PC-3 (cell line): ENCODE data around the gene APLP1. TPM values are rescaled to one million over a fixed set of nuclear protein-coding genes. Genes with fewer than 3 reads are reported as not detected.

Experiments
- ATAC-seq: fragments of 200-7000 bp; cut with Tn5 transposase; 2 replicates; pipeline ENCODE4 v1.9.1; 2020; ENCODE audit warnings: mild to moderate bottlenecking, moderate library complexity
- BruUV-seq: library from RNA; stranded (reverse); fragments of 400-500 nt; replicated peaks from 2 replicates; lab custom pipeline; 2021; lab: Mats Ljungman, UMichigan
- CTCF ChIA-PET: fragments of 300-600 bp; sonication (Branson Sonifier 250); formaldehyde crosslinking; loops from one replicate; lab custom pipeline; 2022; ENCODE audit warnings: antibody characterized with exemption; lab: Charles Lee
- POLR2A ChIA-PET: fragments of 300-600 bp; sonication (Branson Sonifier 250); formaldehyde crosslinking; loops from one replicate; lab custom pipeline; 2022; ENCODE audit warnings: antibody characterized with exemption; ENCODE audit not compliant: unreplicated experiment; lab: Charles Lee
- DNase-seq: peaks from one replicate; pipeline ENCODE4 v3.0.0-alpha.2; 2015
- H2AFZ ChIP-seq: fragments of 300-600 bp; sonication (generic); 2 replicates; pipeline ENCODE4 v1.6.0; 2016; ENCODE audit warnings: antibody characterized with exemption, low read length
- H3F3A ChIP-seq: fragments of 300-600 bp; sonication (generic); one replicate; pipeline ENCODE4 v1.6.0; 2017; ENCODE audit warnings: antibody characterized with exemption, low read length, control low read depth, mild to moderate bottlenecking; ENCODE audit not compliant: unreplicated experiment
- H3K27ac ChIP-seq: fragments of 300-600 bp; sonication (generic); 2 replicates; pipeline ENCODE4 v1.5.1; 2016; ENCODE audit warnings: mild to moderate bottlenecking, low read length
- H3K27me3 ChIP-seq: fragments of 300-600 bp; sonication (generic); 2 replicates; pipeline ENCODE4 v1.6.1; 2016; ENCODE audit warnings: low read length, mixed read lengths
- H3K36me3 ChIP-seq: fragments of 300-600 bp; sonication (generic); 2 replicates; pipeline ENCODE4 v1.6.1; 2016; ENCODE audit warnings: low read depth, mixed run types, low read length, mixed read lengths
- H3K4me1 ChIP-seq: fragments of 300-600 bp; sonication (generic); 2 replicates; pipeline ENCODE4 v1.5.1; 2016; ENCODE audit warnings: low read length; ENCODE audit not compliant: insufficient read depth
- H3K4me2 ChIP-seq: fragments of 300-600 bp; sonication (generic); 2 replicates; pipeline ENCODE4 v1.6.0; 2016; ENCODE audit warnings: low read length
- H3K4me3 ChIP-seq: fragments of 300-600 bp; sonication (generic); 2 replicates; pipeline ENCODE4 v1.5.1; 2016; ENCODE audit warnings: mild to moderate bottlenecking, low read length, mixed read lengths
- H3K79me2 ChIP-seq: fragments of 300-600 bp; sonication (generic); 2 replicates; pipeline ENCODE4 v1.6.1; 2017; ENCODE audit warnings: low read length, mixed read lengths
- H3K9ac ChIP-seq: fragments of 300-600 bp; sonication (generic); 2 replicates; pipeline ENCODE4 v1.6.0; 2016; ENCODE audit warnings: mild to moderate bottlenecking, low read length
- H3K9me2 ChIP-seq: fragments of 300-600 bp; sonication (generic); replicated peaks from 2 replicates; pipeline ENCODE4 v1.6.1; 2016; ENCODE audit warnings: mixed run types, low read length, mixed read lengths
- H3K9me3 ChIP-seq: fragments of 300-600 bp; sonication (generic); 2 replicates; pipeline ENCODE4 v1.6.1; 2016; ENCODE audit warnings: low read length, mixed read lengths
- H4K20me1 ChIP-seq: fragments of 300-600 bp; sonication (generic); 2 replicates; pipeline ENCODE4 v1.6.1; 2016; ENCODE audit warnings: low read length, mixed read lengths
- EZH2 ChIP-seq: fragments of 300-600 bp; sonication (generic); IDR thresholded peaks from one replicate; pipeline ENCODE4 v1.6.1; 2017; ENCODE audit warnings: antibody characterized with exemption, mild to moderate bottlenecking, low read length; ENCODE audit not compliant: unreplicated experiment
- EZH2phosphoT487 ChIP-seq: fragments of 300-600 bp; sonication (generic); IDR thresholded peaks from 2 replicates; pipeline ENCODE4 v1.6.1; 2018; ENCODE audit warnings: mild to moderate bottlenecking, antibody characterized with exemption, low read length, borderline replicate concordance
- intact Hi-C: fragments of 100-400 bp; cut with micrococcal nuclease; formaldehyde crosslinking; loops from 2 replicates; pipeline ENCODE4 v1.9.0; 2023
- total RNA-seq: library from RNA; depleted of rRNA; stranded (reverse); fragments of >200 nt; gene quantifications from 2 replicates; pipeline ENCODE4 v1.2.3, GENCODE V29; 2014
- TF ChIP-seq, protein P1 (sequence below): fragments of 300-600 bp; sonication (generic); conservative IDR thresholded peaks from 2 replicates; pipeline ENCODE4 v1.5.1; 2017; ENCODE audit warnings: antibody characterized with exemption, low read depth, mild to moderate bottlenecking, low read length

APLP1 gene
- total RNA-seq, 1 experiment from 2014 or later, result 21.1 TPM

DNA sequence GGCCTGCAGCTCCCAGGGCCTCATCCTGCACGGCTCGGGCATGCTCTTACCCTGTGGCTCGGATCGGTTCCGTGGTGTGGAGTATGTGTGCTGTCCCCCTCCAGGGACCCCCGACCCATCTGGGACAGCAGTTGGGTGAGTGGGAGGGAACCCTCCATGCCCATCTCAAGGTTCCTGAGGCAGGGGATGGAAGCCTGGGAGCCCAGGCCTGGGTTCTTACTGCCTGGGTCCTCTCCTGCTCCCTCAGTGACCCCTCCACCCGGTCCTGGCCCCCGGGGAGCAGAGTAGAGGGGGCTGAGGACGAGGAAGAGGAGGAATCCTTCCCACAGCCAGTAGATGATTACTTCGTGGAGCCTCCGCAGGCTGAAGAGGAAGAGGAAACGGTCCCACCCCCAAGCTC is 3.2 kb downstream of the APLP1 start:
- POLR2A ChIA-PET, result no interaction called here
- no peaks in the 10 kb centered on the region for H3F3A ChIP-seq
- no peaks in the 10 kb centered on the region for H3K79me2 ChIP-seq
- DNase-seq, result no peak
- H3K4me1 ChIP-seq, result peaks cover 7% of the 10 kb centered on the region; the same call in 1 of the 2 replicates
- no peak overlapping the region for H3K27ac ChIP-seq
- TF ChIP-seq, protein P1, sequence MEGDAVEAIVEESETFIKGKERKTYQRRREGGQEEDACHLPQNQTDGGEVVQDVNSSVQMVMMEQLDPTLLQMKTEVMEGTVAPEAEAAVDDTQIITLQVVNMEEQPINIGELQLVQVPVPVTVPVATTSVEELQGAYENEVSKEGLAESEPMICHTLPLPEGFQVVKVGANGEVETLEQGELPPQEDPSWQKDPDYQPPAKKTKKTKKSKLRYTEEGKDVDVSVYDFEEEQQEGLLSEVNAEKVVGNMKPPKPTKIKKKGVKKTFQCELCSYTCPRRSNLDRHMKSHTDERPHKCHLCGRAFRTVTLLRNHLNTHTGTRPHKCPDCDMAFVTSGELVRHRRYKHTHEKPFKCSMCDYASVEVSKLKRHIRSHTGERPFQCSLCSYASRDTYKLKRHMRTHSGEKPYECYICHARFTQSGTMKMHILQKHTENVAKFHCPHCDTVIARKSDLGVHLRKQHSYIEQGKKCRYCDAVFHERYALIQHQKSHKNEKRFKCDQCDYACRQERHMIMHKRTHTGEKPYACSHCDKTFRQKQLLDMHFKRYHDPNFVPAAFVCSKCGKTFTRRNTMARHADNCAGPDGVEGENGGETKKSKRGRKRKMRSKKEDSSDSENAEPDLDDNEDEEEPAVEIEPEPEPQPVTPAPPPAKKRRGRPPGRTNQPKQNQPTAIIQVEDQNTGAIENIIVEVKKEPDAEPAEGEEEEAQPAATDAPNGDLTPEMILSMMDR, result no peak
- no TSS peak for BruUV-seq
- CTCF ChIA-PET, result no interaction called here
- H3K27me3 ChIP-seq, result no peaks in the 10 kb centered on the region
- no peaks in the 10 kb centered on the region for H3K9me2 ChIP-seq
- no peak overlapping the region for H3K9ac ChIP-seq
- ATAC-seq, result no peak
- H3K9me3 ChIP-seq, result no peaks in the 10 kb centered on the region
- H3K4me2 ChIP-seq, result no peak overlapping the region
- no peaks in the 10 kb centered on the region for H4K20me1 ChIP-seq
- H3K4me3 ChIP-seq, result no peak overlapping the region
- intact Hi-C loops, result no loop called here
- no peaks in the 10 kb centered on the region for H3K36me3 ChIP-seq
- H2AFZ ChIP-seq, result no peak overlapping the region

DNA sequence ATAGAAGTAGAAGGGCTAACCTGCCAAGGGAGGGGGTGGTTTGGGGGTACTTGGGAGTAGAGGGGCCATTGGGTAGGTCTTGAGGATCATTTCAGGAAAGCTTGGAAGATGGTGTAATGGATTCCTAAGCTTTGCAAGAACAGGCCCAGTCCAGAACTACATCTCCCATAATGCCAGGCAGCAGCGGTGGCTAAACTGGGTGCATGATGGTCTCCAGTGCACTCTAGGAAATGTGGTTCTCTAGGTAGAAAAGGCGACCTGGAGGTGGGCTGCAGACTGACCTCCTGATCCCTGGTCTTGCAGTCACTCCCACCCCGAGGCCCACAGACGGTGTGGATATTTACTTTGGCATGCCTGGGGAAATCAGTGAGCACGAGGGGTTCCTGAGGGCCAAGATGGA is 3.8 kb downstream of the APLP1 start:
- TF ChIP-seq EZH2 (no peak), EZH2phosphoT487 (no peak)
- TF ChIP-seq, protein P1, result no peak
- intact Hi-C loops, result no loop called here
- Histone ChIP-seq H3K9me2 (no peaks in the 10 kb centered on the region), H3K9ac (no peak overlapping the region), H3K9me3 (no peaks in the 10 kb centered on the region), H3F3A (no peaks in the 10 kb centered on the region), H3K4me3 (no peak overlapping the region), H2AFZ (no peak overlapping the region), H3K4me2 (no peak overlapping the region), H3K36me3 (no peaks in the 10 kb centered on the region), H3K4me1 (peaks cover 7% of the 10 kb centered on the region; the same call in 1 of the 2 replicates), H3K27me3 (no peaks in the 10 kb centered on the region), H3K79me2 (no peaks in the 10 kb centered on the region), H3K27ac (no peak overlapping the region), H4K20me1 (no peaks in the 10 kb centered on the region)
- BruUV-seq, result no TSS peak
- ChIA-PET POLR2A (no interaction called here), CTCF (no interaction called here)
- no peak for DNase-seq
- ATAC-seq, result no peak

DNA sequence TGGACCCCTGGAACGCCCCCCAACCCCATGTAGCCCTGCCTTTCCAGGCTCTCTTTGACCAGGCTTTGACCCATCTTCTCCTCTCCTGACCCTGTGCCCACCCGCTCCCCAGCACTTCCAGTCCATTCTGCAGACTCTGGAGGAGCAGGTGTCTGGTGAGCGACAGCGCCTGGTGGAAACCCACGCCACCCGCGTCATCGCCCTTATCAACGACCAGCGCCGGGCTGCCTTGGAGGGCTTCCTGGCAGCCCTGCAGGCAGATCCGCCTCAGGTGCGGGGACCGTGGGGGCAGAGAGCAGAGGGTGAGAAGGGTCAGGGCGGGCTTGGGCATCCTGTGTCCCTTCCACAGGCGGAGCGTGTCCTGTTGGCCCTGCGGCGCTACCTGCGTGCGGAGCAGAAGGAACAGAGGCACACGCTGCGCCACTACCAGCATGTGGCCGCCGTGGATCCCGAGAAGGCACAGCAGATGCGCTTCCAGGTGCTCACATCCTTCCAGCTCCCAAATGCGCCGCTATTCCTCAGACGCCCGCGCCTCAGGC is 6.1 kb downstream of the APLP1 start:
- Histone ChIP-seq H3K27me3 (no peaks in the 10 kb centered on the region), H3K4me2 (no peak overlapping the region), H3K27ac (no peak overlapping the region), H3K36me3 (no peaks in the 10 kb centered on the region), H2AFZ (no peak overlapping the region), H3K79me2 (no peaks in the 10 kb centered on the region), H3K4me1 (no peaks in the 10 kb centered on the region; the same call in 1 of the 2 replicates), H3K9me3 (no peaks in the 10 kb centered on the region), H3F3A (no peaks in the 10 kb centered on the region), H3K9ac (no peak overlapping the region), H3K9me2 (no peaks in the 10 kb centered on the region), H4K20me1 (no peaks in the 10 kb centered on the region), H3K4me3 (no peak overlapping the region)
- CTCF ChIA-PET, result no interaction called here
- DNase-seq (no peak), ATAC-seq (no peak)
- POLR2A ChIA-PET, result no interaction called here
- no TSS peak for BruUV-seq
- intact Hi-C loops, result no loop called here
- no peak for TF ChIP-seq EZH2phosphoT487
- TF ChIP-seq, protein P1, result no peak
- no peak for TF ChIP-seq EZH2
